RWPE1 (cell line): Measurements from ENCODE around the gene CYP2W1.
A peak's percentile ranks its signal among the peaks of the same experiment; 100 is the strongest.

Source experiments
- CTCF ChIA-PET: fragments of 350-600 bp; sonication (Branson Sonifier 250); formaldehyde crosslinking; extraction: SDS; loops from one replicate; lab custom pipeline; 2021; lab: Yijun Ruan, JAX
- POLR2A ChIA-PET: fragments of 400-600 bp; formaldehyde crosslinking; extraction: SDS; loops from one replicate; lab custom pipeline; 2020; ENCODE audit warnings: antibody characterized with exemption; ENCODE audit not compliant: low non-redundant PET; lab: Yijun Ruan, JAX
- DNase-seq: peaks from one replicate; pipeline ENCODE4 v3.0.0; 2012; ENCODE audit warnings: low spot score
- H3K27ac ChIP-seq: fragments of 450-650 bp; 2 replicates; pipeline ENCODE4 v1.5.1; 2017
- TF ChIP-seq, protein P1 (sequence below): fragments of 450-650 bp; conservative IDR thresholded peaks from 2 replicates; pipeline ENCODE4 v1.5.1; 2017; ENCODE audit warnings: low read depth, mild to moderate bottlenecking

CYP2W1 gene

DNA sequence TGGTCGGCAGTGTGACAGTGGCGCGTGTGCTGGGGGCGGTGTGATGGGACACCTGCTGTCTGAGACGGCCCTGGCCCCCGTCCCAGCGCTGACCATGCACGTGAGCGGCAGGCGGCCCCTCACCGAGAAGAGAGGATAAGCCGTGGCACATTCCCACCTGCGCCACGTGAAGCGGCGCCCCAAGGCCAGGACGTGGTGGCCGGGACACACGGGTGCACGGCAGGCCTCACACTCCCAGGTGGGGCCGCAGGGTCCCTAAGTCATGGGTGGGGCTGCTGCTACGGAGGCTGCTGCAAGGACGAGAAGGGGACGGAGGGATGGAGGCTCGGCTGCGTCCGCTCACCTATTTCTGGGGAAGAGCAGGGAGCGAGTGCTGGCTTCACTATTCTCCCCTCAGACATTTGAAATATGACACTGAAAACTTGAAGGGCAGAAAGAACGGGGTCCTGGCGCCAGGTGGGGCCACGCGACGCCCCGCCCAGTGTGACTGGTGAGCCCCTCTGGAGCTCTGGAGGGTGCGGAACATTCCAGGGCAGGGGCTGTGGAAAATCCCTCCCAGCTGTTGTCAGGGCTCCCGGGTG is 7.5 kb downstream of the CYP2W1 start:
- ChIA-PET POLR2A (no interaction called here), CTCF (no interaction called here)
- H3K27ac ChIP-seq, result no peak overlapping the region
- TF ChIP-seq, protein P1, sequence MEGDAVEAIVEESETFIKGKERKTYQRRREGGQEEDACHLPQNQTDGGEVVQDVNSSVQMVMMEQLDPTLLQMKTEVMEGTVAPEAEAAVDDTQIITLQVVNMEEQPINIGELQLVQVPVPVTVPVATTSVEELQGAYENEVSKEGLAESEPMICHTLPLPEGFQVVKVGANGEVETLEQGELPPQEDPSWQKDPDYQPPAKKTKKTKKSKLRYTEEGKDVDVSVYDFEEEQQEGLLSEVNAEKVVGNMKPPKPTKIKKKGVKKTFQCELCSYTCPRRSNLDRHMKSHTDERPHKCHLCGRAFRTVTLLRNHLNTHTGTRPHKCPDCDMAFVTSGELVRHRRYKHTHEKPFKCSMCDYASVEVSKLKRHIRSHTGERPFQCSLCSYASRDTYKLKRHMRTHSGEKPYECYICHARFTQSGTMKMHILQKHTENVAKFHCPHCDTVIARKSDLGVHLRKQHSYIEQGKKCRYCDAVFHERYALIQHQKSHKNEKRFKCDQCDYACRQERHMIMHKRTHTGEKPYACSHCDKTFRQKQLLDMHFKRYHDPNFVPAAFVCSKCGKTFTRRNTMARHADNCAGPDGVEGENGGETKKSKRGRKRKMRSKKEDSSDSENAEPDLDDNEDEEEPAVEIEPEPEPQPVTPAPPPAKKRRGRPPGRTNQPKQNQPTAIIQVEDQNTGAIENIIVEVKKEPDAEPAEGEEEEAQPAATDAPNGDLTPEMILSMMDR, result no peak
- no peak for DNase-seq

DNA sequence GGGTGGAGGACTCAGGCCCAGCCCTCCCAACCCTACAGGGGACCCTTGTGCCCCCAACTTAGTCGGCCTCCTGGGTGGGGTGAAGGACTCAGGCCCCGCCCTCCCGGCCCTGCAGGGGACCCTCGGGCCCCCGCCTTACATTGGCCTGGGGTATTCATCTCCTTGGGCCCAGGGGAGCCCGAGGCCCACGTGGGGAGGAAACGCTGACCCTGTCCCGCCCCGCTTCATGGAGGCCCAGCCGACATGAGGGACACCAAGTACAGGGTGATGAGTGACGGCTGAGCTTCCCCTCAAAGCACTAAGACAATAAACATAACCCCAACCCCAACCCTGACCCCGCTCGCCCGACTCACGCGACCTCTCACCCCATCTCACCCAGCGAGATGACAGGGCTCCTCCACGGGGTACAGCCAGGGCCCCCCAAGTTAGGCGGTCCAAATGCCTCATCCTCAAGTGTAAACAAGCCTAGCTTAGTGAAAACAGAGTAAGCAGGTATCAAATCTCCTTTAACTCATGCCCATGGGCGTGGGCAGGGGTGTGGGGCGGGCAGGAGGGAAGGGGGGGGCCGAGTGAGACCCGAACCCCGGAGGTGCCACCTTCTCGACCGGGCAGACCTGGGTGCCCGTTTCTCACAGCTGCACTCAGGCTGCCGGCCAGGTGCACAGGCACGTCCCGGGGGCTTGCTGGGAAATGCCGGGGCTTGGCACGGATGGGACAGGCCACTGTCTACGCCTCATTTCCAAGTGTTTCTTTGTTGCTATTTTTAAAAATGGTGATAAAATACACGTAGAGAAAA is 8.2 kb downstream of the CYP2W1 start:
- TF ChIP-seq, protein P1, result no peak
- POLR2A ChIA-PET, result no interaction called here
- no peak overlapping the region; the same call in 1 of the 2 replicates for H3K27ac ChIP-seq
- no peak for DNase-seq
- CTCF ChIA-PET, result interaction anchor here (0.6 kb wide), 2 partner anchors 153 to 1554 kb away, joined by 3 read pairs; no protein-coding TSS in a partner anchor

DNA sequence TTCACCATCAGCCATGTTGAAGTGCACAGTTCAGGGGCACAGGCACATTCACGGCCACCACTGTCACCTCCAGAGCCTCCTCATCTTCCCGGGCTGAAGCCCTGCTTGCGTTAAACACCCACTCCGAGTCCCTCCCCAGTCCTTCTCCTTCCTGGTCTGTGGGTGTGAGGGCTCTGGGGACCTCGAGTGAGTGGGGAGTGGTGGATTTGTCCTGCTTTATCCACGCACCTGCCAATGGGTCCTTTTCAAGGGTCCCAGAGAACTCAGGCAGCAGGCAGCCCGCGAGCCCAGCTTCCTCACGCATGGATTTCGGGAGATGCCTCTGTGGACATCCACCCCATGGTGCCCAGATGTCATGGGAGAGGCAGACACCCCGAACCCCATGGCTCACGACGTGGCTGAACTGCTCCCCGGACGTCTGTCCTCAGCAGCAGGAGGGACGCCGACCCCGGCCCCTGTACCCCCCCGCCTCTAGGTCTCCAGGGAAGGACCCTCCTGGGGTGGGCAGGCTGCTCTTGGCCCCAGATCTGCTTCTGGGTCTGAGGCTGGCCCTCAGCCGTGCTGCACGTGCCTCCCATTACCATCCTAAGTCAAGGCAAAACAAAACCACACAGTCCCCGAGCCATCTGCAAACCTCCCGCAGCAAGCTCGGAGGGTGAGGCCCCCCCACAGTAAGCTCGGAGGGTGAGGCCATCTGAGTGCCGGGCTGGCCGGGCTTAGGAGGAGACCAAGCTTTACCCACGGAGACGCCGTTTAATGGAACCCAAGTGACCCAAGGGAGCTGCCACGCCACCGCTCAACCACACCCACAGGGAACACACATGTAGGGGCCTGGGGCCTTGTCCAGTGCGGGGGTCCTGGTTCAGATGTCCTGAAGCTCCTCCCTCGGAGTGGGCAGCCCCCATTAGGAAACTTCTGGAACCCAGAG is 9.0 kb downstream of the CYP2W1 start:
- TF ChIP-seq, protein P1, result no peak
- H3K27ac ChIP-seq, result no peak overlapping the region; the same call in 1 of the 2 replicates
- ChIA-PET POLR2A (no interaction called here), CTCF (interaction anchor here (0.6 to 4.6 kb wide), 28 partner anchors 14 to 364 kb away, joined by 3 to 80 read pairs (median 6); partner anchors contain the start of genes COX19 and ZFAND2A)
- DNase-seq, result no peak

DNA sequence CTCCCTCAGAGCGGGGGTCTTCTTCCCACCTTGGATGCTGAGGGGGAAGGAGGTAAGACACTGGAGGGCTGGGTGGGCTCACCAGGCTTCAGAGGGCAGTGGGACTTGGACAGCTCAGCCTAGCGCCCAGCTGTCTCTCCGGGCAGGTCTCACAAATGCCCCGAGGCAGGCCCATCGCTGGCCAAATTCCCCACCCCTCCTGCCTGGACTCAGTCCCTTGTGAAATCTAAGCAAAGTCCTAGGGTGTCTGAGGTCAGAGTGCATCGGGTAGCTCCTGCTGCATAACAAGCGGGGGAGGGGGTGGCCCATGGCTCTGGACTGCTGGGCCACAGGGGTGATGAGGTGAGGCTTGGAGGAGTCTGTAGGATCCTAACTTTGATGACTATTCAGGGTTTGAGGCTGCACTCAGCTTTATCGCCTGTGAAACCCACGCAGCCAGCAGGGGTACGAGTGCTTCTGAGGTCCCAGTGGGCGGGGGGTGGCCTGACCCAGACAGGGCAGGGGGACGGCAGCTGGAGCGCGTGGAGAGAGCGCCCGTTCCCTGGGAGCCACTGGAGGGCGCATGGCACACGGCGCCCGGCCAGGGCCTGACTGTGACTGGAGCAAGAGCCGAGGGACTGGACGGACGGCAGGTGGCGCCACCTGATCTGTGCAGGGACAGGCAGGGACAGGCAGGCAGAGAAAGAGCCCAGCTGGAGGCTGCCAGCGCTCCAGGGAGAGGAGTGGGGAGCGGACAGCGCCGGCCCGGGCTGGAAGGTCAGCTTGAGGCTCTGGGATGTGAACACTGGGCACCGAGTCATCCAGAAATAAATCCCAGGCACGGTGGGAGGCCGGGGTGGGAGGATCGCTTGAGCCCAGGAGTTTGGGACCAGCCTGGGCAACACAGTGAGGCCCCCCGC is 10.0 kb downstream of the CYP2W1 start:
- H3K27ac ChIP-seq, result peak overlapping the region; percentile 31; the same call in 1 of the 2 replicates
- TF ChIP-seq, protein P1, result peak; percentile 100
- ChIA-PET POLR2A (interaction anchor here (0.6 kb wide), 1 partner anchor 65 kb away, joined by 3 read pairs; no protein-coding TSS in a partner anchor), CTCF (interaction anchor here (0.6 to 4.6 kb wide), 65 partner anchors 8 to 433 kb away, joined by 3 to 80 read pairs (median 5); partner anchors contain the start of genes COX19, CYP2W1, GPR146 and ZFAND2A)
- DNase-seq, result peak; percentile 85

DNA sequence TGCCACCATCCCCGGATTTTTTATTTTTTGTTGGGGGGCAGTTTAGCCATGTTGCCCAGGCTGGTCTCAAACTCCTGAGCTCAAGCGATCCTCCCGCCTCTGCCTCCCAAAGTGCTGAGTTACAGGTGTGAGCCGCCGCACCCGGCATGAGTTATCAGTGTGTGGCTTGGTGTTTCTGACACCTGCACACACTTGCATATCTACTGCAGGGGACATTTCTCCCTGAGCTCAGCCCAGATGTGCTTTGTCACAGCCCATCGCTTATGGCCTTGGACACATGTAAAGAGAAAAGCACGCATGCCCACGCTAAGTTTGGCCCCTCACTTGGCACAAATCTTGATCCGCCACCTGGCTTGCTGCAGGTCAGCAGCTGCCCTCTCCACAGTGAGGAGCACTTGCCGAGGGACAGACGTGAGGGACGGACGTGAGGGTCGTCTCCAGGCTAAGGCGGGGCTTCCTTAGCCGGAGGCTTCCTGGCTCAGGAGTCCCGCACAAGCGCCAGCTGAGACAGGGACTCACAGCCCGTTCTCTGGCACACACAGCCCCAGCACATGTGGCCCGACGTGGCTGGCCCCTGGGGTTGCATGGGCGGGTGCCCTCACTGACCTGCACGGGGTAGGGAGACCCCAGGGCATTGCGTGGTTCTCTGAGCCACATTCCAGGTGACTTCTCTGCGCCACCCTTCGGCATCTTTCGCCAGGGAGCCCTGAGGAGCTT is 11.8 kb downstream of the CYP2W1 start:
- CTCF ChIA-PET, result interaction anchor here (0.7 to 4.6 kb wide), 7 partner anchors 10 to 192 kb away, joined by 3 to 80 read pairs (median 5); no protein-coding TSS in a partner anchor
- POLR2A ChIA-PET, result no interaction called here
- TF ChIP-seq, protein P1, result no peak
- no peak for DNase-seq
- peak overlapping the region; percentile 26; the same call in 1 of the 2 replicates for H3K27ac ChIP-seq
